Adrenal gland (tissue), 5 donors: ENCODE results near the gene PHF3.
"Not testable (repeated sequence)": the region's sequence is repeated elsewhere in the genome, so short reads cannot be mapped to it uniquely, and the experiment has no call there.

Experiments used
- CTCF ChIP-seq, 6 experiments: fragments of 450-650 bp in 4 of 6; fragments of 200-600 bp in 2 of 6; sonication (generic) in 1 of 6; IDR thresholded peaks; 1 replicate in 5 of 6; 2 replicates in 1 of 6; pipeline versions ENCODE4 v1.5.1 to v1.8.0; 2016 to 2021; ENCODE audit warnings: antibody characterized with exemption in 6 of 6, mild to moderate bottlenecking in 2 of 6, moderate library complexity in 1 of 6
- POLR2A ChIP-seq, 2 donors: fragments of 450-650 bp; IDR thresholded peaks; one replicate each; pipeline ENCODE4 v1.6.1; 2017; ENCODE audit warnings: antibody characterized with exemption in 2 of 2, mild to moderate bottlenecking in 2 of 2, moderate library complexity in 1 of 2
- donor health status: DM: no; HTN: no; CAD: no.

- TF ChIP-seq CTCF, POLR2A (IDR thresholded peaks at IDR 0.05): not testable (repeated sequence)
Measured at GRCh38 chr6:63738190-63738589, 102.6 kb downstream of the PHF3 start.
